ENCODE results near the gene GPX4. TPM values are rescaled to one million over a fixed set of nuclear protein-coding genes. Genes with fewer than 3 reads are reported as not detected.

GPX4 gene
- total and polyA plus RNA-seq, 3 donors from 2014 or later: 1,153 to 1,893 (median 1,773) TPM

GRCh38 chr19:1089891-1090290, 13.9 kb upstream of the GPX4 start:
- TF ChIP-seq CTCF (IDR thresholded peaks at IDR 0.05) (no peak), POLR2A (IDR thresholded peaks at IDR 0.05) (no peak)
- no peak overlapping the region for H3K4me3 ChIP-seq
- peaks cover 10% of the 10 kb centered on the region for H3K4me1 ChIP-seq
- no peaks in the 10 kb centered on the region for H3K36me3 ChIP-seq (ENCODE audit: low read depth, missing control alignments)
- WGBS, 2 donors: 72 to 81% methylated on average over 14 to 22 of the region's 22 CpGs
- no peak overlapping the region for H3K27ac ChIP-seq
- no peaks in the 10 kb centered on the region for H3K27me3 ChIP-seq
- DNase-seq: no peak
- intact Hi-C loops (cut with DNase I; ENCODE audit: low total_unique reads): no loop called here
- H3K9me3 ChIP-seq: no peaks in the 10 kb centered on the region

- intact Hi-C loops (cut with DNase I; ENCODE audit: low total_unique reads): no loop called here
- no peaks in the 10 kb centered on the region for H3K9me3 ChIP-seq
- no peak overlapping the region for H3K4me3 ChIP-seq
- H3K27ac ChIP-seq: no peak overlapping the region
- 93 to 94% methylated on average over 12 to 37 of the region's 38 CpGs for WGBS, 2 donors
- no peak for TF ChIP-seq CTCF (IDR thresholded peaks at IDR 0.05)
- TF ChIP-seq POLR2A (IDR thresholded peaks at IDR 0.05): no peak
- no peak for DNase-seq
- no peaks in the 10 kb centered on the region for H3K36me3 ChIP-seq (ENCODE audit: low read depth, missing control alignments)
- no peaks in the 10 kb centered on the region for H3K27me3 ChIP-seq
- H3K4me1 ChIP-seq: peaks cover 10% of the 10 kb centered on the region
Measured at GRCh38 chr19:1090731-1091543, 12.9 kb upstream of the GPX4 start.

- no peaks in the 10 kb centered on the region for H3K9me3 ChIP-seq
- H3K36me3 ChIP-seq (ENCODE audit: low read depth, missing control alignments): no peaks in the 10 kb centered on the region
- no peak overlapping the region for H3K4me3 ChIP-seq
- no peak for TF ChIP-seq CTCF (IDR thresholded peaks at IDR 0.05)
- TF ChIP-seq POLR2A (IDR thresholded peaks at IDR 0.05): no peak
- no peaks in the 10 kb centered on the region for H3K27me3 ChIP-seq
- DNase-seq: no peak
- H3K4me1 ChIP-seq: peaks cover 10% of the 10 kb centered on the region
- intact Hi-C loops (cut with DNase I; ENCODE audit: low total_unique reads): no loop called here
- WGBS, 2 donors: 92% methylated on average over 27 of the region's 27 CpGs; no CpG with 5 or more reads in 1 of the 2 donors
- H3K27ac ChIP-seq: no peak overlapping the region
Measured at GRCh38 chr19:1091544-1092175, 12.1 kb upstream of the GPX4 start.

GRCh38 chr19:1093330-1093729, 10.5 kb upstream of the GPX4 start:
- no peak overlapping the region for H3K27ac ChIP-seq
- WGBS, 2 donors: 77 to 89% methylated on average over 15 of the region's 15 CpGs
- TF ChIP-seq POLR2A (IDR thresholded peaks at IDR 0.05) (no peak), CTCF (IDR thresholded peaks at IDR 0.05) (no peak)
- DNase-seq: no peak
- no peaks in the 10 kb centered on the region for H3K9me3 ChIP-seq
- peaks cover 12% of the 10 kb centered on the region for H3K4me1 ChIP-seq
- intact Hi-C loops (cut with DNase I; ENCODE audit: low total_unique reads): no loop called here
- H3K27me3 ChIP-seq: no peaks in the 10 kb centered on the region
- H3K36me3 ChIP-seq (ENCODE audit: low read depth, missing control alignments): no peaks in the 10 kb centered on the region
- H3K4me3 ChIP-seq: no peak overlapping the region

Data from testis (tissue), 3 donors.